CD4-positive, alpha-beta T cell treated with Interleukin-10 for 1 hour (primary cell): ENCODE measurements around the gene HMX2.
"Not testable (repeated sequence)": the region's sequence is repeated elsewhere in the genome, so short reads cannot be mapped to it uniquely, and the experiment has no call there.

ENCODE experiments used
- DNase-seq: peaks from one replicate; pipeline ENCODE4 v3.0.0-alpha.2; 2020

The HMX2 gene

DNA sequence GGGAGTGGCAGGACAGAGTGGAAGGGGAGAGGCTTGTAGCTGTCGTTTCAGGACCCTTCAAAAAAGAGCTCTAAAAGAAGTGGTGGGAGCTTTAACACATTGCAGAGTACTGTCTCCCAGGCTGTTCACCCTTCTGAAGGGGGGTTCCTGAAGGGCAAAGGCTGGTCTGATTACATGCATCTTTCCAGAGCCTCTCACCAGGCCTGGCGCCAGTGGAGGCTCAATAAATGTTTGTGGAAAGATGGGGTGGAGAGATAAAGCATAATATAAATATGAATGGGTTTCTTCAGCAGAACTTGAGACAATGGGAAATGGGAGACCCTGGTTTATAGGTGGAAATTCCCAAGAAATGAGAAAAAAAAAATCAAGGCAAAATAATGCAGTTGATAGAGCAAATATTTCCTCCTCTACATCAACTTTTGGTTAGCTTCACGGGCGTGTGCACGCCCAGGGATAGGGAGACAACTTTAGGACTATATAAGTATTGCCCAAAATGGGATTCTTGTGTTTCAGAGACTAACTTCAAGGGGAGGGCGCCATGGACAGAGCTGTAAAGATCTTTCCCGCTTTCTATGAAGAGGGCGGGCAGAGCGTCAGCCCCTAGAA, 5.7 kb downstream of the HMX2 start:
- DNase-seq, result no peak

DNA sequence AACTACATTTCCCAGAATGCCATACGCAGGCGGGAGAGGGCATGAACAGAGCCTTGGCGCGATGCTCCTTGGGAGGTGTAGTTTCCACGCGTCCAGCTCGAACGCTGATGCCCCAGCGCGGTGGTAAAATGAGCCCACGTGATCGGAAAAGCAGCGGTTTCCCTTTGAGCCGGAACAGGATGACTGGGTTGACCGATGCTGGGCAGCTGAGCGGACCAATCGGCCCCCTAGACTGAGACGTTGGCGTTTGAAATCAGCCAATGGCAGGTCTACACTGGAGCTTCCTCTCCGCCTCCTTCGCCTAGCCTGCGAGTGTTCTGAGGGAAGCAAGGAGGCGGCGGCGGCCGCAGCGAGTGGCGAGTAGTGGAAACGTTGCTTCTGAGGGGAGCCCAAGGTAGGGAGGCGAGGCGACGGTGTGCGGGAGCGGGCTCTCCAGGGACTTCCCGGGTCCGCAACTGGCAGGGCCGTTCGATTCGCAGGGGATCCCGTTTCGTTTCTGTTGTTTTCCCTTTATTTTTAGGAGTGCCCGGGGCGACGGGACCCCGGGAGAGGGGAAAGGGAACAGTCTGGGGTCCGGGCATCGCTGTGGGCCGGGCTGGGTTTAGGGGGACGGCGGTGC, 6.3 kb downstream of the HMX2 start, which contains the start of gene BUB3:
Gene BUB3, plus strand, starts transcription at position 311 of the 619 bp plus-strand sequence. CDS start 516 bp downstream, outside the sequence.
- peak; percentile 97 for DNase-seq

DNA sequence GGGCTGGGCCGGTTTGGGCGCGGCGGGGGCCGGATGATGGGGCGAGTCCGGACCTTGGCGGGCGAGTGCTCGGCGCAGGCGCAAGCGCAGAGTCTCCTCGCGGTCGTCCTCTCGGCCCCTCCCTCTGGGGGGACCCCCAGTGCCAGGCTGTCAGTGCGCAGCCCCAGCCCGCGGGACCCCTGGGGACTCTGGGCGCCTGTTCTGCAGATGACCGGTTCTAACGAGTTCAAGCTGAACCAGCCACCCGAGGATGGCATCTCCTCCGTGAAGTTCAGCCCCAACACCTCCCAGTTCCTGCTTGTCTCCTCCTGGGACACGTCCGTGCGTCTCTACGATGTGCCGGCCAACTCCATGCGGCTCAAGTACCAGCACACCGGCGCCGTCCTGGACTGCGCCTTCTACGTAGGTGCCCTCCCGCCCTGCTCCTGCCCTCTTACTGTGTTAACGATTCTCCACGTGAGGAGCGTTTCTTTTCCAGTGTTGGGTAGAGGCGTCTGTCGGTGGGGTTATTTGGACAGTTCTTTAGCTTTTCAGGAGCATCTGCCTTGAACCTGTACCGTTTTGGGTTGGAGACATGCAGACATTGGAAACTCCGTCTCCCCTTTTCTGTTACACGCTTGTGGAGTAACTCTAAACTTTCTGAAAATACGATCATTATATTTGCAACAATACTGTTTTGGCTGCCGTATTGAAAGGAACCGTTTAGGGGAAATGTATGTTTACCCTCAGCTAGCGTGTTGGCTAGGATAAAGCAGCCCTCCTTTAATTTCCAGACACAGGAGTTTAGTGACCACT, 7.0 kb downstream of the HMX2 start:
- peak; percentile 47 for DNase-seq

DNA sequence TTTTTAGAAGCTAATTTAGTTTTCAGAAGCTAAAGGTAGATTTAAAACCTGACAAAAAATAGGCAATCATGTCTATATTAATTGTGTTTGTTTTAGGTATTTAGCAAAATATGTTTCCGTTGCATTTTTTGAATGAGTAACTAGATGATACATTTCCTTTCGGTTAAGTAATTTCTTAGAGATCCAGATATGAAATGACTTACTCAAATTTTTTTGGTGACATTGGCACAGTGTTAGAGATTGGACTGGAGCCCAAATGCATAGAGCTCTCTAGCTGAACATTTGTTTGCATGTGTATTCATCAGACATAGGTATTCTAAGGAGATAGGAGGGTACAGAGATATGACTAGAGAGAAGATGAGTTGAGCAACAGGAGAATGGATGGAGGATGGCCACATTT, 8.1 kb downstream of the HMX2 start:
- no peak for DNase-seq

DNA sequence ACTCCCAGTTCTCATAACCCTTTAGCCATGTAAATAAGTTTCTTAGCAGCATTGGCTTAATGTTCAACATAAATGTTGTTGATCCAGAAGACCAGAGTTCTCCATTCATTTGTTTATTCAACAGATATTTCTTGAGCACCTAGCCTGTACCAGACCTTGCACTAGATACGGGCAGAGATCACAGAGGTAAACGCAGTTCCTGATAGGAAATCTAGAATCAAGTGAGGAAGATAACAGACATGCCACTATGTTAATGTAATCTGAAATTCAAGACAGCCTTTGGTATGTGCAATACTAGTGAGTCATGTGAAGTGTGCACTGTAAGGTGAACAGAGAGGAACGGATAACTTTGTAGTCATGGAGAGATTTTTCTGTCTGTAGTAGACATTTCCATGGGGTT, 9.3 kb downstream of the HMX2 start:
- no peak for DNase-seq

DNA sequence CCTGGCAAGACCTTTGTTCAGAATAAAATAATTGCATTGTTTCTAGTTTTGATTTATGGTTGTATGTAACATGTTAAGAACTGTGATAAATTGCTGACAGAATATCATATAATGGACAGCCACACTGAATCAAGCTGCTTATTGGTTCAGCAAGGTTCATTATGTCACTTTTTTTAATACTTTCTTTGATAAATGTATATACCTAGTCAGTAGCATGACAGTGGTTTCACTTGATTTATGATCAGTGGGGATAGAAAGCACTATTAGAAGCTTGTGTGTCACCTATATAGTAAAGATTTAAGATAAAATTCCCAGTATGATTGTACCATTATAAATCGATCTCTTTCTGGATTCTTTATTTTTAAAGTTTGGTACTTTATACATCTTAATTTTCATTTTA, 10.7 kb downstream of the HMX2 start:
- no peak for DNase-seq

DNA sequence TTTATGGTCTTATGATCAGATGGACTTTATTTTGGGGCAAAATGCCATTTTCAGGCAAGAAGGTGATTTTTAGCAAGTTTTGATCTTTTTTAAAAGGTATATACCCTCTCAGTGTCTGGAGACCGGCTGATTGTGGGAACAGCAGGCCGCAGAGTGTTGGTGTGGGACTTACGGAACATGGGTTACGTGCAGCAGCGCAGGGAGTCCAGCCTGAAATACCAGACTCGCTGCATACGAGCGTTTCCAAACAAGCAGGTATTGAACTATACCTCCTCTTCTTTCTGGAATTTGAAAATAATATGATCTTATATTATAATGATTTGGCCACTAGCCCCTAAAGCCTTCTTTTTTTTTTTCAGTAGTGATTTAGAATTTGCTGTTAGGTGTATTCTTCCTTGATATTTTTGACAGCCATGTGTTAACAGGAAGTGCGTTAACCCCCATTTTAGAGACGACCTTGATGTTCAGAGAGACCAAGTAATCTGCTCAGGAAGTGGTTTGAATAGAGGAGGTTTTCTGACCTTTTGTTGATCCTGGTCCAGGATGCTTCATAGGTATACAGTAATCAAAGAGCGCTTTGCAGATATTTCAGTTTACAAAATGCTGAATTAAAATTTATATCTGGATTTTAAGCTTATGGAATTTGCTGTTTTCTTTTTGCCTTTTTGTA, 12.5 kb downstream of the HMX2 start:
- DNase-seq, result peak; percentile 64

DNA sequence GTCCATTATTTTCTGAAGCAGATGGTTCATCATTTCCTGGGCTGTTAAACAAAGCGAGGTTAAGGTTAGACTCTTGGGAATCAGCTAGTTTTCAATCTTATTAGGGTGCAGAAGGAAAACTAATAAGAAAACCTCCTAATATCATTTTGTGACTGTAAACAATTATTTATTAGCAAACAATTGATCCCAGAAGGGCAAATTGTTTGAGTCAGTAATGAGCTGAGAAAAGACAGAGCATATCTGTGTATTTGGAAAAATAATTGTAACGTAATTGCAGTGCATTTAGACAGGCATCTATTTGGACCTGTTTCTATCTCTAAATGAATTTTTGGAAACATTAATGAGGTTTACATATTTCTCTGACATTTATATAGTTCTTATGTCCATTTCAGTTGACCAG, 16.4 kb downstream of the HMX2 start:
- no peak for DNase-seq

DNA sequence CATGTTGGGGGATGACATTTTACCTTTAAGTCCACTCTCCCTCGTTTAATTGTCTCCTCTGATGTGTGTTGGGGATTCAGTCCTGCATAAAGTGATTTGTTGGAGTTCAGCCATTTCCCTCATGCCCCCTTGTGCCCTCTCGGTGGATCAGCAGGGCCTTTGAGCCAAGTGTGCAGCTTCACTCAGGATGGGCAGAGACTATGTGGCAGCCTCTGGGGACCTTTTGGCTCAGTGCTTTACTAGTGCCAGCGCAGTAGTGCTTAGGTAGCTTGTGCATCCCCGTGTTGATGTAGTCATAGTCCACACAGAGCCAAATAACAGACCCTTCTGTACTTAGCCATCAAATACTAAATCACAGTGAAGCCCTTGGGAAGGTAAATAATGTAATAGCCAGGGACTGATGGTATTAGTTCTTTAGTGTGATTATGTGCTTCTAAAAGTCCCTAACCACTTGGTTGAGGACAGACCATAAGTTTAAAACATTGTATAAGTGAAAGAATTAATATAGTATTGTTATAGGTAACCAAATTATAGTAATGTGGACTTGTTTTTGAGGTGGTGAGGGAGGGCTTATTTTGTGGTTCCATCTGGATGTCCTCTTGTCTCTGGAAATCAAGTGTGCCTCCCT, 17.6 kb downstream of the HMX2 start:
- DNase-seq, result no peak

DNA sequence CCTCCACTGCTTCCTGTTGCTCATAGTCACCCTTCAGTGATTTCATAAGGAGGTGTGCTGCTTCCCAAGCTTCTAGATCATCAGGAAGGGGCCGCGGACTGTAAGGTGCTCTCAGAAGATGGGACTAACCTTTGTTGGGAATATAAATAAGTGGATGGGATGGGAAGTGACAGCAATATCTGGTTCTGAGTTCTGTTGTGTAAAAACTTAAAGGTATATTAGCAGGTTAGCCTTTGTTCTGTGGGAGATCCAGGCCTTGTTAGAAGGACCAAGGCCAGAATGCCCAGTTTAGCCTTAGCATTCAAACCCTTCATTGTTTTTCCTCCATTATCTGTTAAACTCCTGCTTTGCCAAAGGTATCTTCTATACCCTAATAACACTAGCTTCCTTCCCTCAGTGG, 18.7 kb downstream of the HMX2 start:
- DNase-seq, result no peak

DNA sequence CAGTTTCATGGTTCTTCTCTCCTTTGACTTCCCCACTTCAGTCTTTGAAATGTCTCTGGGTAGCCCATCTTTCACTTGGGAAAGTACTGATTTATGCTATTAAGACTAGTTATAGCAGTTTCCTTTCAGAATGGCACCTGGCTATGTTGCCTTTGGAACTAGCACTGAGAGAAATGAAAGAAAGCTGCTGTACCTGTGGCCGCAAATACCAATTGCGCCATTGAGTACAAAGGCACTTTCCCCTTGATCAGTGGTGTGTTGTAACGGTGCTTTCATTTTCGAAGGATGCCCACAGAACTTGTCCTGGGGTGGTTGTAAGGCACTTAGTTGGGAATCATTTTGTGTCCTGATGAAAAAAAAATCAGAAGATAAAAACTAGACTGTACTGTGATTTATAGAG, 23.0 kb downstream of the HMX2 start:
- DNase-seq, result no peak

DNA sequence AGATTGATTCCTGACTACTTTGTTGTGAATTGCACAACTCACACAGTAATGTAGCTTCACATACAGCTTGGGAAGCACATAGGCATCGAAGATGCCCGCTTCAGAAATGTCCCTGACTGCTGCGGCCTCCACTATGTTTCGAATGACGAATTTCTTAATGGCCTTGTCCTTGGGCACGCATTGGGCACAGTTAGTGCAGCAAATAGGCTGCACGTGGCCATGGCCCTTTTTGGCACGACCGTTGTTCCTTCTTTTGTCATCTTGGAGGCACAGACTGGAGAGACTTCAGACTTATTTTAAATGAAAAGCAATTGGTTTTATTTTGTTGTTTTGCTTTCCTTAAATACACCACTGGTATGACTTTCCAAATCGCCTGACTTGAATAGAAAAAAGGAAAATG, 23.7 kb downstream of the HMX2 start:
- not testable (repeated sequence) for DNase-seq

DNA sequence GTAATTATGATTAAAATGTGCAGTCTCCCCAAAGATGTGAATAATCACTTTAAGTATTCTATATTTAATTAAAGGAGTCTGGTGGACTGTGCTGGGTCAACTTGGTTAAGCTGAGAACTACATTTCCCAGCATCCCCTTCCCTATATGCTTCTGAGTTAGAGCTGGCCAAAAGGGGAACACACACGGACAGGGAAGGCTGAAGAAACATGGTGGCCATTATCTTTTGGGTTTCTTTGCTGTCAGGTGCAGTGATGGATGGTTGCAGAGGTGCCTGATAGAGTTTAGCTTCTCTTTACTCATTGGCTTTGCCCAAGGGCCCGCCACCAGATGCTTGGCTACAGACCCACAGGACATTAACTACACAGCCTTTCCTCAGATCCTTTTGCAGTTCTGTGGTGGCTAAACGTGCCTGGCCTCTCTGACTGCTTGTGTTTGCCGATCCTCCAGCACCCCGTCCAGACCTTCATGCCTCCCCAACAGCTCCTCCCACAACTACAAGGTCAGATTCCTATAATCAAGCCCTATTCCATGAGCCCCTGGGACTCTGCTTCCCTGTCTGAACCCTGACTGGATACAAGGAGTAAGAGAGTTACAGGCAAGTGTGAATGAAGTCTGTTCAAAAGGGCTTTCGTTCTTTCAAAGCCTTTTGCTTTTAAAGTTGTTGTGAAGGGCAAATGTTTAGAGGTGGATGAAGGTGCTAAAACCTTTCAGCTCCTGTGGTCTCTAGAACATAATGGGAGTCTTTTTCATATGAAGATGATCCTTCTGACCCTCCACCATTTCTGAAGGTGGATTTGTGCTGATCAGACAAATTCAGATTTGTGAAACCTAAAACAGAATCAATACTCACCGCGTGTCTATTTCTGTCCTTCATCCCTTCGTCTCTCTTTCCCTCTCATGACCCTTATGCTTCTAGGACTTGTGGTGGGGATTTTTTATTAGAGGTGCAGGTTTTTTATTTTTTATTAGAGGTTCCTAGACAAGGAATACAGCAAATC, 27.8 kb downstream of the HMX2 start:
- DNase-seq, result no peak

DNA sequence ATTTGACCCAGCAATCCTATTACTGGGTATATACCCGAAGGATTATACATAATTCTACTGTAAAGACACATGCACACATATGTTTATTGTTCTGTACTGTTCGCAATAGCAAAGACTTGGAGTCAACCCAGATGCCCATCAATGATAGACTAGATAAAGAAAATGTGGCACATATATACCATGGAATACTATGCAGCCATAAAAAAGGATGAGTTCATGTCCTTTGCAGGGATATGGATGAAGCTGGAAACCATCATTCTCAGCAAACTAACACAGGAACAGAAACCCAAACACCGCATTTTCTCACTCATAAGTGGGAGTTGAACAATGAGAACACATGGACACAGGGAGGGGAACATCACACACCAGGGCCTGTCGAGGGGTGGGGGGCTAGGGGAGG, 30.5 kb downstream of the HMX2 start:
- DNase-seq, result not testable (repeated sequence)

DNA sequence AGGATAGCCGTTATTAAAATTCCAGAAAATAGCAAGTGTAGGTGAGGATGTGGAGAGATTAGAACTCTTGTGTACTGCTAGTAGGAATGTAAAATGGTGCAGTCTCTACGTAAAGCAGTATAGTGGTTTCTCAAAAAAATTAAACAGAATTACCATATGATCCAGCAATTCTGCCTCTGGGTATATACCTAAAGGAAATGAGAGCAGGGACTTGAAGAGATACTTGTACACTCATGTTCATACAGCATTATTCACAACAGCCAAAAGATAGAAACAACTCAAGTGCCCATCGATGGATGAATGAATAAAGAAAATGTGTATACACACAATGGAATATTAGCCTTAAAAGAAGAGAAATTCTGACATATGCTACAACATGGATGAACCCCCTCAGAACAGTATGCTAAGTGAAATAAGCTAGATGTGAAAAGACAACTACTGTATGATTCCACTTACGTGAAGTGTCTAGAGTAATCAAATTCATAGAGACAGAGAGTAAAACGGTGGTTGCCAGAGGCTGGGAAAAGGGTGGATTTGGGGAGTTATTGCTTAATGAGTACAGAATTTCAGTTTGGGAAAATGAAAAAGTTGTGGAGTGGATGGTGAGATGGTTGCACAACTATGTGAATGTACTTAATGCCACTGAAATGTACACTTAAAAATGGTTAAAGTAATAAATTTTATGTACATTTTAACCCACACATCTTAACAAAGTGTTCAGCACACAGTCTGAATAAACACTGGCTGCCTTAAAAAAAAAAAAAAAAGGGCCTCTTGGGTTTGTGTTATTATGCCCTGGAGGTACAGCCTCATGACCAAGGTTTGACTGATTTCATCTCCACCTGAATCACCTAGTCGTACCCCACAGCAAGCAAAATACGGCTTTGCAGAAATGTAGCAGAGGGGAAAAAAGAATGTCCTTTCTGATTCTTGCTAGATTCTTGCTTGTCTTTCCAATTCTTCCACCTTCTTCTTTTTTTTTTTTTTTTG, 32.5 kb downstream of the HMX2 start:
- DNase-seq, result no peak

DNA sequence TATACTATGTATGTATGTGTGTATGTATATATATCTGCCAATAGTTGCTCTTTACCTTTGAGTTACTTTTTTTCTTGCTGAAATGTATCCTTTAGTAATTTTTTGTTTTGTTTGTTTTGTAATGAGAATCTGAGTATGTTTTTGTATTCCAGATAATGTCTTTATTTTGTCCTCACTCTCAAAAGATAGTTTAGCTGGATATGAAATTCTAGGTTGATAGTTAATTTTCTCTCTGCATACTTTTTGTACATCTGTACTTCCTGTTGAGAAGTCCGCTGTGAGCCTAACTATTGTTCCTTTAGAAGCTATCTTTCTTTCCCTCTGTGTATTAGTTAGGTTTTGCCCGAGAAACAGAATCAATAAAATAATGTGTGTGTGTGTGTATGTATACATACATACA, 35.8 kb downstream of the HMX2 start:
- no peak for DNase-seq

DNA sequence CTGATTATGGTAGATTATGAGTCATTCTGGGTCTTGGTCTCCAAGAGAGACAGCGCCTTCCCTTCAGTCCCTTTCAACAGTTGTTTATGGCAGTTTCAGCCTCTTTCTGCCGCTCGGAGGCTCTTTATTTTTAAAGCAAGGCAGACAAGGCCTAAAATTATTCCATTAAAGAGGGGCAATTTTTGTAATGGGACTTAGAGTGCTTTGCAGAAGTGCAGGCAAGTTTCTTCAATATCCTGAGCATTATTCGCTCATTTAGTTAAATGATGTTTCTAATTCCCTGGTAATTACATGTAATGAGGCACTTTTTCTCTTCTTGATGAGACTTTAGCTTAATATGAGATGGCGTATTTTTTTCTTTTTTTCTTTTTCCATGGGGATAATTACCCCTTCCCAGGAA, 39.8 kb downstream of the HMX2 start:
- DNase-seq, result no peak

DNA sequence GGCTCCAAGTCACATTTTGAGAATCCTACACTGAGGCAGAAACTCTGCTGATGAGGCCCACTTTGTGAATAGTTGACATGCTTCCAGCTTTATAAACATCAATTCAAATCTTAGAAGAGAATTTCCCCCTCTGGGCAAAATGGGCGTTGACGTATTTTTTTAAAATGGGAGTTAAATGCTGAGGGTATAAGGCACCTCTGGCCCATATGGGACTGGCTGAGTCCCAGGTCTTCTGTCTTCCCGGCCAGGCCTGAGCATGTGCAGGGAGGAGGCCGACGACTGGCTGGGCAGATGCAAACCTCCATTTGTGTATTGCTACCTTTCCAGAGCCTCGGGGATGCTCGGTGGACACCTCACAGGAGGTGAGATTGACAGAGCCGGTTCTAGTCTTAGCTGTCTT, 44.0 kb downstream of the HMX2 start:
- no peak for DNase-seq

DNA sequence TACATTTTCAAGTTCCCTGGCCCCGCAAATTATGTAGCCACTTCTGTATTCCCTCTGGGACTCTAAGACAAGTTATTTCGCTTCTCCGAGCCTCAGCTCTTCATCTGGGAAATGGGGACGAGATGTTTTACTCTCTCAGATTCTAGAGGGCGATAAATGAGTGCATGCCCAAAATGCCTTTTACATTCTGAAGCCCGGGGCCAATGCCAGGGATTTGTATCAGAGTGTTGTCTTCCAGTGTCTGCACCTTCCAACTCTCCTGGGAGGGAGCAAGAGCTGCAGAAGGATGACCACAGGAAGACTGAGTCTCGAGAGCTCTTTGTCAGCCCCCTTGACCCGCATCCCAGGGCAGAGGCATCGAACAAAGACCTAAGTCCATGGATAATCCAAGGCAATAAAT, 46.1 kb downstream of the HMX2 start:
- DNase-seq, result no peak
